Activated T-cell treated with anti-CD3 and anti-CD28 coated beads, Interleukin-2, amount 50 U/mL, for 1 hour (primary cell): ENCODE results near the gene APOC1.
A peak's percentile ranks its signal among the peaks of the same experiment; 100 is the strongest.
"Not testable (repeated sequence)": the region's sequence is repeated elsewhere in the genome, so short reads cannot be mapped to it uniquely, and the experiment has no call there.

Source experiments
- DNase-seq: peaks from one replicate; pipeline ENCODE4 v3.0.0-alpha.2; 2020

Gene APOC1

GRCh38 chr19:44890366-44891015 lies 23.9 kb upstream of the APOC1 start:
- peak; percentile 100 for DNase-seq

- DNase-seq: no peak
Measured at GRCh38 chr19:44891016-44891882, 23.2 kb upstream of the APOC1 start, which contains the start of gene TOMM40. Gene TOMM40 (plus strand): TSS chr19:44891254. CDS start chr19:44891416, 162 bp downstream.

- DNase-seq: no peak
Measured at GRCh38 chr19:44892932-44893331, 21.5 kb upstream of the APOC1 start.

GRCh38 chr19:44893332-44894051 lies 20.9 kb upstream of the APOC1 start:
- DNase-seq: no peak

GRCh38 chr19:44894052-44894400 lies 20.4 kb upstream of the APOC1 start:
- DNase-seq: no peak

GRCh38 chr19:44894946-44895345 lies 19.5 kb upstream of the APOC1 start:
- no peak for DNase-seq

GRCh38 chr19:44897835-44898234 lies 16.6 kb upstream of the APOC1 start:
- no peak for DNase-seq

- DNase-seq: no peak
Measured at GRCh38 chr19:44900328-44901244, 13.8 kb upstream of the APOC1 start.

- DNase-seq: no peak
Measured at GRCh38 chr19:44903216-44903601, 11.2 kb upstream of the APOC1 start.

GRCh38 chr19:44903602-44904425 lies 10.6 kb upstream of the APOC1 start:
- DNase-seq: peak; percentile 82

- DNase-seq: no peak
Measured at GRCh38 chr19:44904426-44904994, 9.9 kb upstream of the APOC1 start.

- no peak for DNase-seq
Measured at GRCh38 chr19:44905437-44906160, 8.8 kb upstream of the APOC1 start, which contains the start of gene APOE. Gene APOE (plus strand): TSS chr19:44905796. CDS start chr19:44906625, 829 bp downstream.

- DNase-seq: no peak
Measured at GRCh38 chr19:44907613-44908012, 6.8 kb upstream of the APOC1 start.

- DNase-seq: no peak
Measured at GRCh38 chr19:44908074-44908835, 6.2 kb upstream of the APOC1 start.

GRCh38 chr19:44908836-44909261 lies 5.6 kb upstream of the APOC1 start:
- DNase-seq: no peak

GRCh38 chr19:44909775-44910174 lies 4.6 kb upstream of the APOC1 start:
- DNase-seq: no peak

GRCh38 chr19:44911896-44912295 lies 2.5 kb upstream of the APOC1 start:
- not testable (repeated sequence) for DNase-seq

- no peak for DNase-seq
Measured at GRCh38 chr19:44912854-44913253, 1.6 kb upstream of the APOC1 start.
